Myometrial cell (primary cell): ENCODE data around the gene LYST. TPM values are rescaled to one million over a fixed set of nuclear protein-coding genes. Genes with fewer than 3 reads are reported as not detected.

Source experiments
- total RNA-seq: library from RNA; depleted of rRNA; stranded (reverse); fragments of >200 nt; gene quantifications from 2 replicates; pipeline ENCODE4 v1.2.3, GENCODE V29; 2015

The LYST gene
- total RNA-seq: 5.8 and 15.8 TPM in 2 replicates

GRCh38 chr1:235866205-235866912 is at the start of gene LYST:
LYST (minus strand) TSS chr1:235866906; CDS start chr1:235830417, 36,489 bp downstream.

GRCh38 chr1:235649368-235650163 is 217.1 kb downstream of the LYST start, which contains the start of gene GNG4:
GNG4 (minus strand) TSS chr1:235649784; CDS start chr1:235583838, 65,946 bp downstream.

Other genes starting within 250 kb of the LYST start
- gene GNG4, start 217.1 kb downstream of the LYST start, total RNA-seq: 0.86 and 7.6 TPM in 2 replicates
- 260 and 295 TPM in 2 replicates for gene NID1, start 198.2 kb upstream of the LYST start, total RNA-seq